ACC112 (cell line): ENCODE results near the gene AGBL1.

Experiments
- H2AFZ ChIP-seq: fragments of 200-600 bp; sonication (generic); one replicate; pipeline ENCODE4 v1.6.0; 2017; ENCODE audit warnings: antibody characterized with exemption, low read length; ENCODE audit not compliant: unreplicated experiment
- H3K27ac ChIP-seq: fragments of 200-600 bp; sonication (generic); 2 replicates; pipeline ENCODE4 v1.5.1; 2014; ENCODE audit warnings: low read depth, mild to moderate bottlenecking, antibody characterized with exemption, low read length, moderate library complexity
- H3K27me3 ChIP-seq: fragments of 200-600 bp; sonication (generic); 2 replicates; pipeline ENCODE4 v1.6.1; 2014; ENCODE audit warnings: mild to moderate bottlenecking, antibody characterized with exemption, low read length, moderate library complexity, mixed read lengths; ENCODE audit not compliant: insufficient read depth
- H3K36me3 ChIP-seq: fragments of 200-600 bp; sonication (generic); 2 replicates; pipeline ENCODE4 v1.6.1; 2016; ENCODE audit warnings: mild to moderate bottlenecking, antibody characterized with exemption, low read length, moderate library complexity, mixed read lengths; ENCODE audit not compliant: insufficient read depth
- H3K4me1 ChIP-seq: fragments of 200-600 bp; sonication (generic); one replicate; pipeline ENCODE4 v1.6.1; 2016; ENCODE audit warnings: low read length, mixed read lengths; ENCODE audit not compliant: insufficient read depth, unreplicated experiment, control insufficient read depth
- H3K4me3 ChIP-seq: fragments of 200-600 bp; sonication (generic); 2 replicates; pipeline ENCODE4 v1.5.1; 2014; ENCODE audit warnings: mild to moderate bottlenecking, low read depth, low read length
- H3K79me2 ChIP-seq: fragments of 200-600 bp; sonication (generic); one replicate; pipeline ENCODE4 v1.6.0; 2016; ENCODE audit warnings: low read length; ENCODE audit not compliant: control insufficient read depth, unreplicated experiment, insufficient read depth

AGBL1 gene

GRCh38 chr15:86663304-86663703 is 583.6 kb downstream of the AGBL1 start:
- no peaks in the 10 kb centered on the region for H3K79me2 ChIP-seq
- H3K4me1 ChIP-seq, result no peaks in the 10 kb centered on the region
- no peak overlapping the region for H3K27ac ChIP-seq
- H3K27me3 ChIP-seq, result no peaks in the 10 kb centered on the region
- no peak overlapping the region for H3K4me3 ChIP-seq
- H2AFZ ChIP-seq, result no peak overlapping the region
- H3K36me3 ChIP-seq, result no peaks in the 10 kb centered on the region

- H3K4me1 ChIP-seq, result no peaks in the 10 kb centered on the region
- H3K27me3 ChIP-seq, result no peaks in the 10 kb centered on the region
- no peak overlapping the region for H3K4me3 ChIP-seq
- no peaks in the 10 kb centered on the region for H3K79me2 ChIP-seq
- no peaks in the 10 kb centered on the region for H3K36me3 ChIP-seq
- no peak overlapping the region for H3K27ac ChIP-seq
- no peak overlapping the region for H2AFZ ChIP-seq
These were observed 584.3 kb downstream of the AGBL1 start for GRCh38 chr15:86663979-86664378.

GRCh38 chr15:86664581-86664980 is 584.9 kb downstream of the AGBL1 start:
- H3K27ac ChIP-seq, result no peak overlapping the region
- H2AFZ ChIP-seq, result no peak overlapping the region
- no peaks in the 10 kb centered on the region for H3K4me1 ChIP-seq
- no peaks in the 10 kb centered on the region for H3K36me3 ChIP-seq
- no peak overlapping the region for H3K4me3 ChIP-seq
- no peaks in the 10 kb centered on the region for H3K27me3 ChIP-seq
- no peaks in the 10 kb centered on the region for H3K79me2 ChIP-seq

GRCh38 chr15:86676002-86676401 is 596.3 kb downstream of the AGBL1 start:
- no peak overlapping the region for H2AFZ ChIP-seq
- H3K79me2 ChIP-seq, result no peaks in the 10 kb centered on the region
- no peaks in the 10 kb centered on the region for H3K27me3 ChIP-seq
- H3K27ac ChIP-seq, result no peak overlapping the region
- no peaks in the 10 kb centered on the region for H3K4me1 ChIP-seq
- H3K36me3 ChIP-seq, result no peaks in the 10 kb centered on the region
- H3K4me3 ChIP-seq, result no peak overlapping the region

- Histone ChIP-seq H2AFZ (no peak overlapping the region), H3K36me3 (no peaks in the 10 kb centered on the region), H3K27ac (no peak overlapping the region), H3K27me3 (no peaks in the 10 kb centered on the region), H3K4me1 (no peaks in the 10 kb centered on the region), H3K4me3 (no peak overlapping the region), H3K79me2 (no peaks in the 10 kb centered on the region)
These were observed 597.6 kb downstream of the AGBL1 start for GRCh38 chr15:86677278-86677677.

- H3K4me3 ChIP-seq, result no peak overlapping the region
- no peaks in the 10 kb centered on the region for H3K79me2 ChIP-seq
- H3K27ac ChIP-seq, result no peak overlapping the region
- H2AFZ ChIP-seq, result no peak overlapping the region
- H3K4me1 ChIP-seq, result no peaks in the 10 kb centered on the region
- no peaks in the 10 kb centered on the region for H3K27me3 ChIP-seq
- H3K36me3 ChIP-seq, result no peaks in the 10 kb centered on the region
These were observed 605.6 kb downstream of the AGBL1 start for GRCh38 chr15:86685263-86685662.

- Histone ChIP-seq H3K4me3 (no peak overlapping the region), H2AFZ (no peak overlapping the region), H3K27me3 (no peaks in the 10 kb centered on the region), H3K4me1 (no peaks in the 10 kb centered on the region), H3K79me2 (no peaks in the 10 kb centered on the region), H3K36me3 (no peaks in the 10 kb centered on the region), H3K27ac (no peak overlapping the region)
These were observed 609.3 kb downstream of the AGBL1 start for GRCh38 chr15:86689006-86689405.

- Histone ChIP-seq H3K36me3 (no peaks in the 10 kb centered on the region), H3K4me3 (no peak overlapping the region), H3K4me1 (no peaks in the 10 kb centered on the region), H2AFZ (no peak overlapping the region), H3K27ac (no peak overlapping the region), H3K27me3 (no peaks in the 10 kb centered on the region), H3K79me2 (no peaks in the 10 kb centered on the region)
These were observed 610.9 kb downstream of the AGBL1 start for GRCh38 chr15:86690566-86690965.

GRCh38 chr15:86691091-86691663 is 611.5 kb downstream of the AGBL1 start:
- Histone ChIP-seq H3K27ac (no peak overlapping the region), H2AFZ (no peak overlapping the region), H3K4me1 (no peaks in the 10 kb centered on the region), H3K79me2 (no peaks in the 10 kb centered on the region), H3K4me3 (no peak overlapping the region), H3K27me3 (no peaks in the 10 kb centered on the region), H3K36me3 (no peaks in the 10 kb centered on the region)

- H3K4me3 ChIP-seq, result no peak overlapping the region
- no peak overlapping the region for H2AFZ ChIP-seq
- H3K4me1 ChIP-seq, result no peaks in the 10 kb centered on the region
- no peaks in the 10 kb centered on the region for H3K27me3 ChIP-seq
- no peaks in the 10 kb centered on the region for H3K79me2 ChIP-seq
- H3K27ac ChIP-seq, result no peak overlapping the region
- H3K36me3 ChIP-seq, result no peaks in the 10 kb centered on the region
These were observed 621.4 kb downstream of the AGBL1 start for GRCh38 chr15:86700864-86701610.

- no peak overlapping the region for H3K4me3 ChIP-seq
- H3K36me3 ChIP-seq, result no peaks in the 10 kb centered on the region
- H3K79me2 ChIP-seq, result no peaks in the 10 kb centered on the region
- no peaks in the 10 kb centered on the region for H3K27me3 ChIP-seq
- no peak overlapping the region for H3K27ac ChIP-seq
- H2AFZ ChIP-seq, result no peak overlapping the region
- H3K4me1 ChIP-seq, result no peaks in the 10 kb centered on the region
These were observed 621.9 kb downstream of the AGBL1 start for GRCh38 chr15:86701611-86701963.
